K562 (cell line): ENCODE data around the gene TMEM120B. TPM values are rescaled to one million over a fixed set of nuclear protein-coding genes. Genes with fewer than 3 reads are reported as not detected.

Experiments used
- ESRRA ChIP-seq: fragments of 450-650 bp; IDR thresholded peaks from 2 replicates; pipeline ENCODE4 v1.6.1; 2014; ENCODE audit warnings: low read depth, mild to moderate bottlenecking, moderate library complexity, borderline replicate concordance
- FOXJ3 ChIP-seq: sonication (generic); formaldehyde crosslinking; IDR thresholded peaks from 2 replicates; pipeline ENCODE4 v1.4.0; 2020; ENCODE audit warnings: mild to moderate bottlenecking, missing genetic modification reagents
- HNRNPL ChIP-seq: fragments of 200-400 bp; formaldehyde crosslinking; IDR thresholded peaks from 2 replicates; pipeline ENCODE4 v1.6.1; 2017; ENCODE audit warnings: low read depth, mild to moderate bottlenecking, low read length
- KAT7 ChIP-seq: sonication (generic); formaldehyde crosslinking; IDR thresholded peaks from 2 replicates; pipeline ENCODE4 v1.8.0; 2022; ENCODE audit warnings: missing genetic modification reagents, mild to moderate bottlenecking, borderline replicate concordance
- LCOR ChIP-seq: sonication (generic); formaldehyde crosslinking; IDR thresholded peaks from 2 replicates; pipeline ENCODE4 v1.8.0; 2022; ENCODE audit warnings: mild to moderate bottlenecking, missing genetic modification reagents
- MBD2 ChIP-seq: sonication (generic); IDR thresholded peaks from 2 replicates; pipeline ENCODE4 v1.6.1; 2016; ENCODE audit warnings: low read depth, borderline replicate concordance
- PHF21A ChIP-seq: fragments of 450-650 bp; IDR thresholded peaks from 2 replicates; pipeline ENCODE4 v1.6.1; 2017; ENCODE audit warnings: low read depth, borderline replicate concordance
- RAD51 ChIP-seq: fragments of 450-650 bp; IDR thresholded peaks from 2 replicates; pipeline ENCODE4 v1.7.1; 2016; ENCODE audit warnings: low read depth, mild to moderate bottlenecking, borderline replicate concordance
- RB1 ChIP-seq: fragments of 450-650 bp; IDR thresholded peaks from 2 replicates; pipeline ENCODE4 v1.6.1; 2017; ENCODE audit warnings: low read depth, mild to moderate bottlenecking
- RBFOX2 ChIP-seq: fragments of 200-400 bp; formaldehyde crosslinking; IDR thresholded peaks from 2 replicates; pipeline ENCODE4 v1.6.1; 2017; ENCODE audit warnings: low read depth, mild to moderate bottlenecking, low read length, moderate library complexity
- RCOR1 ChIP-seq, 2 experiments: IDR thresholded peaks; 2 replicates each; pipeline ENCODE4 v1.6.1; 2012; ENCODE audit warnings: low read depth in 2 of 2, low read length in 2 of 2, borderline replicate concordance in 1 of 2, improper control_type of control experiment in 1 of 2
- SPI1 ChIP-seq: IDR thresholded peaks from 2 replicates; pipeline ENCODE4 v1.6.1; 2011; ENCODE audit warnings: low read depth, low read length, control low read depth, borderline replicate concordance
- TOE1 ChIP-seq, 2 experiments: fragments of 450-650 bp in 1 of 2; sonication (generic) in 1 of 2; formaldehyde crosslinking in 1 of 2; IDR thresholded peaks; 2 replicates each; pipeline versions ENCODE4 v1.7.1 to v1.8.0; 2016 to 2022; ENCODE audit warnings: borderline replicate concordance in 2 of 2, mild to moderate bottlenecking in 2 of 2, antibody characterized with exemption in 1 of 2, inconsistent platforms in 1 of 2, low read depth in 1 of 2, missing genetic modification reagents in 1 of 2, moderate library complexity in 1 of 2
- polyA plus RNA-seq, 8 experiments: library from polyadenylated mRNA; depleted of rRNA in 4 of 8; stranded (reverse) in 5 of 8; unstranded in 3 of 8; fragments of >200 nt; fragmentation: Nextera tagmentation in 2 of 8; fragmentation: Illumina TruSeq in 1 of 8; extraction: Ambion mirVana in 2 of 8; extraction: Trizol in 1 of 8; gene quantifications; 2 replicates each; pipeline versions ENCODE4 v1.2.1 to v1.2.3, GENCODE V29; 2011 to 2014; ENCODE audit warnings: inconsistent platforms in 1 of 8, missing spikeins in 1 of 8
- total RNA-seq, 7 experiments: library from RNA; depleted of rRNA in 6 of 7; stranded (reverse); fragments of >200 nt in 6 of 7; fragmentation: Illumina TruSeq in 2 of 7; extraction: Trizol in 2 of 7; gene quantifications; 2 replicates each; pipeline versions ENCODE4 v1.2.1 to v1.2.3, GENCODE V29; 2011 to 2021; ENCODE audit warnings: low replicate concordance in 1 of 7
- TF ChIP-seq, protein P1 (sequence below), 2 experiments: fragments of 250-450 bp in 1 of 2; fragments of 450-650 bp in 1 of 2; sonication (Bioruptor Pico) in 1 of 2; IDR thresholded peaks; 2 replicates each; pipeline versions ENCODE4 v1.6.1 to v1.8.0; 2016 to 2021; ENCODE audit warnings: mild to moderate bottlenecking in 2 of 2, moderate library complexity in 2 of 2, missing compliant biosample characterization in 1 of 2, missing genetic modification characterization in 1 of 2
- TF ChIP-seq, protein P2 (sequence below): fragments of 250-450 bp; sonication (Bioruptor Pico); IDR thresholded peaks from 2 replicates; pipeline ENCODE4 v1.9.0; 2021; ENCODE audit warnings: mild to moderate bottlenecking, inconsistent platforms
- TF ChIP-seq, protein P3 (sequence below): fragments of 450-650 bp; IDR thresholded peaks from 2 replicates; pipeline ENCODE4 v1.6.1; 2018; ENCODE audit warnings: mild to moderate bottlenecking, low read depth; ENCODE audit not compliant: partially characterized antibody
- TF ChIP-seq, protein P4 (sequence below): sonication (generic); formaldehyde crosslinking; IDR thresholded peaks from 2 replicates; pipeline ENCODE4 v1.8.1; 2023; ENCODE audit warnings: mild to moderate bottlenecking, missing genetic modification reagents, moderate library complexity
- TF ChIP-seq, protein P5 (sequence below), 3 experiments: fragments of 200-800 bp in 1 of 3; sonication (Bioruptor generic) in 1 of 3; sonication (generic) in 1 of 3; formaldehyde crosslinking in 1 of 3; IDR thresholded peaks; 2 replicates each; pipeline versions ENCODE4 v1.6.1 to v1.8.0; 2016 to 2022; ENCODE audit warnings: mild to moderate bottlenecking in 2 of 3, missing compliant biosample characterization in 2 of 3, missing genetic modification characterization in 2 of 3, missing genetic modification reagents in 1 of 3

TMEM120B gene
- total and polyA plus RNA-seq, 9 of the 15 experiments (the other 6 are each of a cell fraction or from before 2014, with no cell fraction given), result 1.7 to 18.6 (median 7.4) TPM

DNA sequence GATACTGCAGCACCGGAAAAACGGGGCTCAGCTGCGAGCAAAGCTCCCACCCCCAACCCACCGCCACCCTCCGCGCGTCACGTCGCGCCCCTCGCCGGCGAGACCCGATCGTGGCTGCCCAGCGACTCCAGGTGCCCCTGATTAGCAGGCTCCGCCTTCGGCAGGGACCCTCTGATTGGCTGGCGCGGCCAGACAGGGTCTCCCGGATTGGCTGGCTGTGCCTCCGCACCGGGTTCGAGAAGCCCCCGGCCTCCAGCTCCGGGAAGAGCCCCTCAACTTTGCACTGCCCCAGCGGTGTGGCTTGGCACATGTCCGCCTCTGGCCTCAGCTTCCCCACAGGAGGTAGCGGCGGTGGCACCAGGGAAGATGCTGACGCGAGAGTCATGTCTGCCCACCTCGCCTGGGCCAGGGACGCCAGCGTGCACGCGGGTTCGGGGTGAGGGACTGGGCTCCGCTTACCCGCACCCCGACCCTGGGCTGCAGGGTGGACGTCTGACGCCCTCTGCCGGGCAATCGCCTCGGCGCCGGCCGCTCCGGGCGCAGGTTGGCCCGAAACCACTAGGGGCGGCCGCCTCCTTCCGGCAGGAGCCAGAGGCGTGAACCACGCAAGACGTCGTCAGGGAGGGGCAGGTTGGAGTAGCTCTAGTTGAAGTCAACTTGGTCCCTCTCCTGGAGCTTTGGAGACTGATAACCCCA, 81.4 kb downstream of the TMEM120B start (continued):
- 0 out of 2 replicates have a peak, but pooled peaks have one; percentile 13 for TF ChIP-seq RAD51
- 0 out of 2 replicates have a peak, but pooled peaks have one; percentile 75 for TF ChIP-seq KAT7 (CRISPR knock-in tag)
- peak; percentile 64; the same call in 1 of the 2 replicates for TF ChIP-seq PHF21A
- TF ChIP-seq, protein P1, sequence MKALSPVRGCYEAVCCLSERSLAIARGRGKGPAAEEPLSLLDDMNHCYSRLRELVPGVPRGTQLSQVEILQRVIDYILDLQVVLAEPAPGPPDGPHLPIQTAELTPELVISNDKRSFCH (CRISPR knock-in tag; IDR thresholded peaks at IDR 0.05), result no peak
- TF ChIP-seq, protein P1 (tag; IDR thresholded peaks at IDR 0.05), result peak; percentile 56; the same call in 1 of the 2 replicates
- peak; percentile 63; the same call in 1 of the 2 replicates for TF ChIP-seq TOE1 (IDR thresholded peaks at IDR 0.05; ENCODE audit: borderline replicate concordance)
- TF ChIP-seq TOE1 (CRISPR knock-in tag; IDR thresholded peaks at IDR 0.05; ENCODE audit: borderline replicate concordance, low read depth), result no peak
- peak; percentile 91 for TF ChIP-seq LCOR (CRISPR knock-in tag)
- no peak for TF ChIP-seq FOXJ3 (CRISPR knock-in tag)
- TF ChIP-seq, protein P2, sequence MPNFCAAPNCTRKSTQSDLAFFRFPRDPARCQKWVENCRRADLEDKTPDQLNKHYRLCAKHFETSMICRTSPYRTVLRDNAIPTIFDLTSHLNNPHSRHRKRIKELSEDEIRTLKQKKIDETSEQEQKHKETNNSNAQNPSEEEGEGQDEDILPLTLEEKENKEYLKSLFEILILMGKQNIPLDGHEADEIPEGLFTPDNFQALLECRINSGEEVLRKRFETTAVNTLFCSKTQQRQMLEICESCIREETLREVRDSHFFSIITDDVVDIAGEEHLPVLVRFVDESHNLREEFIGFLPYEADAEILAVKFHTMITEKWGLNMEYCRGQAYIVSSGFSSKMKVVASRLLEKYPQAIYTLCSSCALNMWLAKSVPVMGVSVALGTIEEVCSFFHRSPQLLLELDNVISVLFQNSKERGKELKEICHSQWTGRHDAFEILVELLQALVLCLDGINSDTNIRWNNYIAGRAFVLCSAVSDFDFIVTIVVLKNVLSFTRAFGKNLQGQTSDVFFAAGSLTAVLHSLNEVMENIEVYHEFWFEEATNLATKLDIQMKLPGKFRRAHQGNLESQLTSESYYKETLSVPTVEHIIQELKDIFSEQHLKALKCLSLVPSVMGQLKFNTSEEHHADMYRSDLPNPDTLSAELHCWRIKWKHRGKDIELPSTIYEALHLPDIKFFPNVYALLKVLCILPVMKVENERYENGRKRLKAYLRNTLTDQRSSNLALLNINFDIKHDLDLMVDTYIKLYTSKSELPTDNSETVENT, result peak; percentile 63; the same call in 1 of the 2 replicates
- TF ChIP-seq, protein P3, sequence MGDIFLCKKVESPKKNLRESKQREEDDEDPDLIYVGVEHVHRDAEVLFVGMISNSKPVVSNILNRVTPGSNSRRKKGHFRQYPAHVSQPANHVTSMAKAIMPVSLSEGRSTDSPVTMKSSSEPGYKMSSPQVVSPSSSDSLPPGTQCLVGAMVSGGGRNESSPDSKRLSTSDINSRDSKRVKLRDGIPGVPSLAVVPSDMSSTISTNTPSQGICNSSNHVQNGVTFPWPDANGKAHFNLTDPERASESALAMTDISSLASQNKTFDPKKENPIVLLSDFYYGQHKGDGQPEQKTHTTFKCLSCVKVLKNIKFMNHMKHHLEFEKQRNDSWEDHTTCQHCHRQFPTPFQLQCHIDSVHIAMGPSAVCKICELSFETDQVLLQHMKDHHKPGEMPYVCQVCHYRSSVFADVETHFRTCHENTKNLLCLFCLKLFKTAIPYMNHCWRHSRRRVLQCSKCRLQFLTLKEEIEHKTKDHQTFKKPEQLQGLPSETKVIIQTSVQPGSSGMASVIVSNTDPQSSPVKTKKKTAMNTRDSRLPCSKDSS, result no peak
- peak in 1 of 2 experiments; percentile 86; a peak in 2 of 4 replicates for TF ChIP-seq RCOR1 (IDR thresholded peaks at IDR 0.05; ENCODE audit: borderline replicate concordance in 1 of 2, low read depth in 2 of 2, low read length in 2 of 2)
- peak; percentile 76 for TF ChIP-seq ESRRA
- TF ChIP-seq RB1, result peak; percentile 94
- TF ChIP-seq, protein P4, sequence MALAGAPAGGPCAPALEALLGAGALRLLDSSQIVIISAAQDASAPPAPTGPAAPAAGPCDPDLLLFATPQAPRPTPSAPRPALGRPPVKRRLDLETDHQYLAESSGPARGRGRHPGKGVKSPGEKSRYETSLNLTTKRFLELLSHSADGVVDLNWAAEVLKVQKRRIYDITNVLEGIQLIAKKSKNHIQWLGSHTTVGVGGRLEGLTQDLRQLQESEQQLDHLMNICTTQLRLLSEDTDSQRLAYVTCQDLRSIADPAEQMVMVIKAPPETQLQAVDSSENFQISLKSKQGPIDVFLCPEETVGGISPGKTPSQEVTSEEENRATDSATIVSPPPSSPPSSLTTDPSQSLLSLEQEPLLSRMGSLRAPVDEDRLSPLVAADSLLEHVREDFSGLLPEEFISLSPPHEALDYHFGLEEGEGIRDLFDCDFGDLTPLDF (CRISPR knock-in tag), result peak; percentile 58; the same call in 1 of the 2 replicates
- 0 out of 2 replicates have a peak, but pooled peaks have one; percentile 22 for TF ChIP-seq MBD2
- peak; percentile 97 for TF ChIP-seq HNRNPL
- peak; percentile 87 for TF ChIP-seq RBFOX2
- no peak for TF ChIP-seq SPI1
- TF ChIP-seq, protein P5, sequence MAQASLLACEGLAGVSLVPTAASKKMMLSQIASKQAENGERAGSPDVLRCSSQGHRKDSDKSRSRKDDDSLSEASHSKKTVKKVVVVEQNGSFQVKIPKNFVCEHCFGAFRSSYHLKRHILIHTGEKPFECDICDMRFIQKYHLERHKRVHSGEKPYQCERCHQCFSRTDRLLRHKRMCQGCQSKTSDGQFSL (CRISPR knock-in tag; IDR thresholded peaks at IDR 0.05), result peak; percentile 17; the same call in 1 of the 2 replicates
- TF ChIP-seq, protein P5 (tag; IDR thresholded peaks at IDR 0.05), result no peak
